NCI-H82 treated with DMSO at 0.1 percent for 48 hours (cell line): Measurements from ENCODE around the gene IGBP1.
"Not testable (repeated sequence)": the region's sequence is repeated elsewhere in the genome, so short reads cannot be mapped to it uniquely, and the experiment has no call there.

Experiments used
- DNase-seq: peaks from one replicate; lab custom pipeline; 2025; ENCODE audit not compliant: unreplicated experiment; lab: John Stamatoyannopoulos, UW

Gene IGBP1

GRCh38 chrX:70166601-70167590 lies 33.6 kb downstream of the IGBP1 start:
- DNase-seq = no peak

GRCh38 chrX:70168238-70169188 lies 35.3 kb downstream of the IGBP1 start:
- peak; percentile 73 for DNase-seq

- no peak for DNase-seq
These were observed 36.0 kb downstream of the IGBP1 start for GRCh38 chrX:70169281-70169680.

- peak; percentile 8 for DNase-seq
These were observed 38.4 kb downstream of the IGBP1 start for GRCh38 chrX:70171624-70172023.

GRCh38 chrX:70172221-70172620 lies 39.0 kb downstream of the IGBP1 start:
- DNase-seq = no peak

- no peak for DNase-seq
These were observed 39.7 kb downstream of the IGBP1 start for GRCh38 chrX:70172964-70173363.

GRCh38 chrX:70174754-70175153 lies 41.5 kb downstream of the IGBP1 start:
- DNase-seq = no peak

- DNase-seq = no peak
These were observed 42.1 kb downstream of the IGBP1 start for GRCh38 chrX:70175338-70175737.

GRCh38 chrX:70176938-70177533 lies 43.8 kb downstream of the IGBP1 start, which contains the start of gene DGAT2L6:
Gene DGAT2L6, plus strand, starts transcription at chrX:70177483. Its CDS starts 100 bp downstream, at chrX:70177583.
- DNase-seq = peak; percentile 65

GRCh38 chrX:70183091-70183490 lies 49.8 kb downstream of the IGBP1 start:
- no peak for DNase-seq

GRCh38 chrX:70190225-70190624 lies 57.0 kb downstream of the IGBP1 start:
- DNase-seq = no peak

GRCh38 chrX:70196961-70197720 lies 63.9 kb downstream of the IGBP1 start:
- peak; percentile 38 for DNase-seq

- no peak for DNase-seq
These were observed 68.5 kb downstream of the IGBP1 start for GRCh38 chrX:70201732-70202131.

GRCh38 chrX:70208479-70208878 lies 75.2 kb downstream of the IGBP1 start:
- no peak for DNase-seq

GRCh38 chrX:70209570-70209969 lies 76.3 kb downstream of the IGBP1 start:
- DNase-seq = not testable (repeated sequence)
